Naive thymus-derived CD8-positive, alpha-beta T cell (primary cell): ENCODE data around the gene PLCH2. TPM values are rescaled to one million over a fixed set of nuclear protein-coding genes. Genes with fewer than 3 reads are reported as not detected.

Source experiments
- ATAC-seq, 2 donors: fragments of 150-1000 bp; cut with Tn5 transposase in 1 of 2; sonication (Bioruptor Pico), chemical (Tn5 transposase) in 1 of 2; 1 replicate in 1 of 2; 2 replicates in 1 of 2; pipeline ENCODE4 v1.10.0; 2021; ENCODE audit warnings: mild to moderate bottlenecking in 2 of 2, moderate library complexity in 2 of 2
- POLR2A ChIA-PET: fragments of 350-600 bp; sonication (Branson Sonifier 250); formaldehyde crosslinking; loops from one replicate; lab custom pipeline; 2021; ENCODE audit warnings: antibody characterized with exemption; lab: Charles Lee
- DNase-seq, 10 donors: peaks; one replicate each; pipeline versions ENCODE4 v3.0.0 to v3.0.0-alpha.2; 2020 to 2022
- H3K27ac Mint-ChIP-seq, 10 donors: one replicate each; pipeline ENCODE4 v1.8.0; 2020 to 2022; ENCODE audit warnings: mild to moderate bottlenecking in 10 of 10, mixed read lengths in 10 of 10, moderate library complexity in 4 of 10, inconsistent platforms in 1 of 10
- H3K27me3 Mint-ChIP-seq, 5 donors: one replicate each; pipeline ENCODE4 v1.8.0; 2021 to 2022; ENCODE audit warnings: mixed read lengths in 5 of 5
- H3K36me3 Mint-ChIP-seq, 3 donors: one replicate each; pipeline ENCODE4 v1.8.0; 2020 to 2022; ENCODE audit warnings: mixed read lengths in 3 of 3, mild to moderate bottlenecking in 2 of 3, inconsistent platforms in 1 of 3
- H3K4me1 Mint-ChIP-seq, 4 donors: one replicate each; pipeline ENCODE4 v1.8.0; 2021 to 2022; ENCODE audit warnings: mixed read lengths in 4 of 4
- H3K4me3 Mint-ChIP-seq, 10 donors: one replicate each; pipeline ENCODE4 v1.8.0; 2020 to 2022; ENCODE audit warnings: mild to moderate bottlenecking in 10 of 10, mixed read lengths in 10 of 10, moderate library complexity in 6 of 10, inconsistent platforms in 1 of 10
- H3K9me3 Mint-ChIP-seq, 9 donors: one replicate each; pipeline ENCODE4 v1.8.0; 2020 to 2022; ENCODE audit warnings: mixed read lengths in 9 of 9, mild to moderate bottlenecking in 3 of 9, inconsistent platforms in 1 of 9, moderate library complexity in 1 of 9
- polyA plus RNA-seq, 3 donors: library from polyadenylated mRNA; unstranded; fragments of 300-500 nt; fragmentation: Illumina TruSeq; gene quantifications; one replicate each; pipeline ENCODE4 v1.2.3, GENCODE V29; 2021
- total RNA-seq, 8 experiments: library from RNA in 2 of 8; stranded (reverse) in 2 of 8; gene quantifications; one replicate each; pipeline ENCODE4 v1.2.3 and lab custom pipeline; 2021 to 2026

Gene PLCH2
- total and polyA plus RNA-seq, 5 experiments from 2014 or later = 0.37 to 16.4 (median 0.52) TPM

DNA sequence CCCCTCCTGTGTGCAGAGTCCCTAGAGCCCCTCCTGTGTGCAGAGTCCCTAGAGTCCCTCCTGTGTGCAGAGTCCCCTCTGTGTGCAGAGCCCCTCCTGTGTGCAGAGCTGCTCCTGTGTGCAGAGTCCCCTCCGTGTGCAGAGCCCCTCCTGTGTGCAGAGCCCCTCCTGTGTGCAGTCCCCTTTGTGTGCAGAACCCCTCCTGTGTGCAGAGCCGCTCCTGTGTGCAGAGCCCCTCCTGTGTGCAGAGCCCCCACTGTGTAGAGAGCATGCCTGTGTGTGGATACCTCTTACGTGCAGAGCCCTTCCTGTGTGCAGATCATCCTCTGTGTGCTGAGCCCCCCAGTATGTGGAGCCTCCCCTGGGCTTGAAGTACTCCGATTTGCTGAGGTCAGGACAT lies 62.3 kb downstream of the PLCH2 start:
- ATAC-seq = no peak
- H3K27ac Mint-ChIP-seq = peak overlapping the region in 1 of 10 donors; percentile 18
- POLR2A ChIA-PET = interaction anchor here (13.3 kb wide), 1 partner anchor 8 kb away, joined by 528 read pairs; the partner anchor contains the start of genes HES5 and PANK4

DNA sequence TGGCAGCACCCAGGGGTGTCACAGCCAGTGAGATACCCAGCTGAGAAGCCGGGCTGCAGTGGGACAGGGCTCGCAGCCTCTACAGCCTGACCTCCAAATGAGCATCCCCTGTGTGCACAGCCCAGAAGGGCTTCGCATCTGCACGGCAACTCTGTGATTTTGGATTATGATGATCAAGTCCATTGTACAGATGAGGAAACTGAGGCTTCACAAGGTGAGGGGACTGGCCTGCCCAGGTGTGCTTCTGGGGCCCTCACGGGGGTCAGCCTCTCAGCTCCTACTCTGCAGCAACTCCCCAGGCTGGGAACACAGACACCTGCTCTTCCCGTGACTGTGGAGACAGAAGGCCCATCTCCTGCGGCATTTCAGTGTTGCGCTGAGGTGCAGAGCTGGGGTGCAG lies 62.8 kb downstream of the PLCH2 start:
- no peaks in the 10 kb centered on the region for H3K9me3 Mint-ChIP-seq
- H3K4me1 Mint-ChIP-seq = peaks cover 1 to 13% (median 4%) of the 10 kb centered on the region in 4 donors
- DNase-seq = no peak
- H3K27ac Mint-ChIP-seq = no peak overlapping the region
- ATAC-seq = no peak
- no peaks in the 10 kb centered on the region for H3K36me3 Mint-ChIP-seq
- H3K27me3 Mint-ChIP-seq = peaks cover 0 to 2% (median 0%) of the 10 kb centered on the region in 5 donors
- POLR2A ChIA-PET = interaction anchor here (1.3 to 13.3 kb wide), 2 partner anchors 8 to 10 kb away, joined by 3 to 528 read pairs; partner anchors contain the start of genes HES5 and PANK4
- H3K4me3 Mint-ChIP-seq = no peak overlapping the region

More for the DNA sequence above, 62.3 kb downstream of the PLCH2 start:
- H3K4me1 Mint-ChIP-seq = peaks cover 0 to 13% (median 3%) of the 10 kb centered on the region in 4 donors
- no peaks in the 10 kb centered on the region for H3K36me3 Mint-ChIP-seq
- peaks cover 0 to 2% (median 0%) of the 10 kb centered on the region in 5 donors for H3K27me3 Mint-ChIP-seq
- H3K4me3 Mint-ChIP-seq = no peak overlapping the region
- H3K9me3 Mint-ChIP-seq = no peaks in the 10 kb centered on the region
- no peak for DNase-seq

DNA sequence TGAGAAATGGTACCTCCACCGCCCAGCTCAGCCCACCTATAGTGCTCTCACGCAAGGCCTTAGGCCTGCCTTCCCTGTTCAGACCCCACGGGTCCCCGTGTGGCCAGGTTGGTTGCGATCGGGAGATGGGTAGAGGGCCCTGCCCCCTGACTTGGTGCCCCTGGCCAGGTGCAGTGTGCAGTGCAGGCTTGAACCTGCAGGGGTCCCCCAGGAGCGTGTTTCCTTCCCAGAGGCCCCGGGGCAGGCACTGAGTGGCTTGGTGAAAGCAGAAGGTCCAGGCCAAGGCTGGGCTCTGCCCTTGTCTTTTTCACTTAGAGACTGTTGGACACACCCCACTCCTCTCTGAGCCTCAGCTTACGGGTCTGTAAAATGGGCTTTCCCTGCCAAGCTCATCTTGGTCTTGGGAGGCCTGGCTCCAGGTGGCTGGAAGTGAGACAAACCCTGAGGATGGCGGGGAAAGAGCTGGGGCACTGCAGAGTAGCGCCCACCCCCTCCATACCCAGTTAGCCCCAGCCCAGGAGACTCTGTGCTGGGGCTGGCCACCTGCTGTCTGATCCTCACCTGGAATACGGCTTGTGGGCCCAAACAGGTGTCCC lies 63.3 kb downstream of the PLCH2 start:
- ATAC-seq = peak in 1 of 2 donors; percentile 37
- Mint-ChIP-seq H3K4me3 (no peak overlapping the region), H3K36me3 (no peaks in the 10 kb centered on the region), H3K9me3 (no peaks in the 10 kb centered on the region), H3K27me3 (peaks cover 0 to 2% (median 0%) of the 10 kb centered on the region in 5 donors), H3K4me1 (peaks cover 1 to 18% (median 9%) of the 10 kb centered on the region in 4 donors), H3K27ac (no peak overlapping the region)
- peak in 2 of 10 donors; percentile 30 to 32 for DNase-seq
- POLR2A ChIA-PET = interaction anchor here (1.3 to 13.3 kb wide), 2 partner anchors 9 kb away, joined by 3 to 528 read pairs; partner anchors contain the start of genes HES5 and PANK4

DNA sequence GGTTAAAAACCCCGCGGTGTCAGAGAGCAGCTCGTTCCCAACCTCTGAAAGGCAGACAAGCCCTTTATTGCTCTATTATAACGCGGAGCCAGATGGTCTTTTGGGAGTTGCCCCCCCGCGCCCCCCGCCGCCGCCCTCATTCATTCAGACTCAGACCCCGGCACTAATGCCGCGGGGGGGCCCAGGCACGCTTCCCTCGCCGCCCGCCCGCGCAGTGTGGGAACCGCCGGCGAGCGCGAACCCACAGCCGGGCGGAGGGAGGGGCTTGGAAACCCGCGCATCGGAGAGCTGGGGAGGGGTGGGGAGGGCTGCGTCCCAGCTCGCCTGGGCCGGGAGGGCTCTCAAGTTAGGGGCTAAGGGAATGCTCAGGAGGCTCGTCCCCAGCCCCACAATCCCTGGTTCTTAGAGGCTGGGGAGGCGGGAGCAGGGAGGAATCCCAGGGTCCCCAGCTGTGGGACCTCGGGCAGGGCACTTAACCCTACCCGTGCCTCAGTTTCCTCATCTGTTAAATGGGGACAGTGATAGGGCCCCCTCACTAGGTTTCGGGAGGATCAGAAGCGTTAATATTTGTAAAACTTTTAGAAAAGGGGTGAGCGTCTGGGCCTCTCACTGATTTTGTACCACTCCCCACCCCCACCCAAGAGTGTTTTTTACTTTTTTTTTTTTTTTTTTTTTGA lies 64.9 kb downstream of the PLCH2 start:
- Mint-ChIP-seq H3K9me3 (no peaks in the 10 kb centered on the region), H3K27me3 (peaks cover 0 to 2% (median 0%) of the 10 kb centered on the region in 5 donors), H3K27ac (peak overlapping the region in 1 of 10 donors; percentile 77), H3K4me3 (peak overlapping the region in 3 of 10 donors; percentile 11 to 54 (median 46)), H3K4me1 (peaks cover 1 to 27% (median 12%) of the 10 kb centered on the region in 4 donors), H3K36me3 (no peaks in the 10 kb centered on the region)
- peak; percentile 21 to 26 for ATAC-seq
- DNase-seq = no peak
- POLR2A ChIA-PET = interaction anchor here (13.3 kb wide), 1 partner anchor 11 kb away, joined by 528 read pairs; the partner anchor contains the start of genes HES5 and PANK4

DNA sequence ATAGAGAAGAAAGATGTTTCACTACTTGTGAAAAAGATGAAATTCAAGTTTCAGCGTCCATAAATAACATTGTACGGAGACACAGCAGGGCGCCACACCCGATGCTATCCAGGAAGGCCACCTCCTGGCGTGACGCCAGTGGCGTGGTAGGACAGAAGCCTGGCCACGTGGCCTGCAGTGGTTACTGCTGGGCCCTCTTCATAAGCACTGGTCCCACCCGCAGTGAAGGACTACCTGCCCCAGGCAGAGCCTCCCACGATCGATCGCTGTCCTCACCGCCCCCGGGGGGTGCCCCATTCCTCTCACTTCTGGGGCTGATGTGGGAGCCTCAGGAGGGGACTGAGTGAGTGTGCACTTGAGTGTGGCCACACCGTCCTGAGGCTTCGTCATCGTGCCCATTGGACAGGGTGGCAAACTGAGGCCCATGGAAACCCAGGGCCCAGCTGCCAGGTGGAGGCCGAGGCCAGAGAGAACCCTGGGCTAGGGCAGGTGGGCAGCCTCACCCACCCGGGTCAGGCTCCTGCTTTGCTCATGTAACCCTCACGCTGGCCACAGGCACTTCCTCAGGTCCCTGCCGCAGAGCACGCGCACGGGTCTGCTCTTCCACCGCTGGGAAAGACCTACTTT lies 65.6 kb downstream of the PLCH2 start:
- POLR2A ChIA-PET = interaction anchor here (0.5 to 13.3 kb wide), 6 partner anchors 11 to 126 kb away, joined by 3 to 528 read pairs (median 3); partner anchors contain the start of genes HES5 and PANK4

DNA sequence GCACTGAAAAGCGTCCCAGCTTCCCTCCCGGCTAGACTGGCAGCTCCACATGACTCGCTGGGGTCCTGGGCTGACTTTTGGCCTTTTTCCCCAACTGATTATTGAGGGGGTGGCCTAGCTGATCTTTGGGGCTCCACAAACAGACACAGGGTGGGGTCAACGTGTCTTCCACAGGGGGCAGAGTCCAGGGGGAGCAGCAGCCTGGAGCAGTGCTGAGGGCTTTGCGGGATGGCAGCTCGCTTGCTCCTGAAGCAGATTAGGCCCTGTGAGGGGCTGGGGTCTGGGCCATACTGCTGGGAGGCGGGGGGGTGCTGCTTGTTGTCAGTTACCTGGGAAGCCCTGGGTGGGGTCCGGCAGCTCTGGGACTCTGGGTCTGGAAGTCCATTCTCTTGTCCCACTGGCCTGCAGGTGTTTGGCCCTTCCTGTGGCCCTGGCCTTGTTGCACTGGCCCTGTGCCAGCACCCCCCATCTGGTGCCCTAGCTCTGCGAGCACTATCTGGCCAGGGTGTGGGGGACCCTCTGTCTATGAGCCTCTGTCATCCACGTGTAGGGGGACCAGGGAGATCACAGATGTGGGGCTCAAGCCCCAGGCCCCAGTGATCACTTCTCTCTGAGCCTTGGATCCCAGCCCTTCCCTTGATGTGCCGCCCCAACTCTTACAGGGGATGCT lies 66.3 kb downstream of the PLCH2 start:
- H3K9me3 Mint-ChIP-seq = no peaks in the 10 kb centered on the region
- POLR2A ChIA-PET = interaction anchor here (0.5 to 13.3 kb wide), 6 partner anchors 12 to 127 kb away, joined by 3 to 528 read pairs (median 3); partner anchors contain the start of genes HES5 and PANK4
- peak overlapping the region in 1 of 10 donors; percentile 21 for H3K4me3 Mint-ChIP-seq
- no peaks in the 10 kb centered on the region for H3K27me3 Mint-ChIP-seq
- H3K4me1 Mint-ChIP-seq = peaks cover 3 to 28% (median 17%) of the 10 kb centered on the region in 4 donors
- H3K27ac Mint-ChIP-seq = peak overlapping the region in 1 of 10 donors; percentile 18
- DNase-seq (no peak), ATAC-seq (no peak)
- no peaks in the 10 kb centered on the region for H3K36me3 Mint-ChIP-seq

More for the DNA sequence above, 65.6 kb downstream of the PLCH2 start:
- Mint-ChIP-seq H3K4me3 (peak overlapping the region in 3 of 10 donors; percentile 11 to 54 (median 22)), H3K9me3 (no peaks in the 10 kb centered on the region), H3K4me1 (peaks cover 1 to 27% (median 13%) of the 10 kb centered on the region in 4 donors), H3K27ac (peak overlapping the region in 1 of 10 donors; percentile 29), H3K36me3 (no peaks in the 10 kb centered on the region), H3K27me3 (peaks cover 0 to 2% (median 0%) of the 10 kb centered on the region in 5 donors)
- no peak for DNase-seq
- no peak for ATAC-seq

DNA sequence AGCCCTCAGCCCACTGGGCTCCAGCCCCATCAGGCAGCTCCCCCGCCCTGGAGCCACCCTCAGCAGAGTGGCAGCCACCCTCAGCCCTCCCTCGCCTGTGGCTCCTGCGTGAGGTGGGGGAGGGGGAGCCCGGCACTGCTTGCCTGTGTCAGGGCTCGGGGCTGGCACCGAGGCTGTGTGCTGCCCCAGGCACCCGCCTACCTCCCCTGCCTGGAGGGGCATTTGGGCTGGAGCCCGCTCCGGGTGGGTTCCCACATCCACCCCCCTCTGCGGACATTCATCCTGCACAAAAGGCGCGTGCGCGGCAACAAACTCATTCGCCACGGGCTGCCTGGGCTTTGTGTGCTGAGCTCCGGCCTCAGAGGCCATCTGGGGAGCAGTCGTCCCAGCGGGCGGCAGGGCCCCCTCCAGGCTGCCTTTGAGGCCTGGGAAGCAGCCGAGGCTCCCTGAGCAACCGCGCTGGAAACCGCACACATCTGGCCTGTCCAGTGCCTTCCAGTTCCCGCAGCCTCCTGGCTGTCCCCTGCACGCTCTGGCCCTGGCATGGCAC lies 67.5 kb downstream of the PLCH2 start:
- peak; percentile 36 to 85 (median 64) for DNase-seq
- Mint-ChIP-seq H3K27ac (peak overlapping the region in 2 of 10 donors; percentile 9 to 13), H3K4me1 (peaks cover 5 to 35% (median 22%) of the 10 kb centered on the region in 4 donors), H3K4me3 (peak overlapping the region in 4 of 10 donors; percentile 38 to 61 (median 44)), H3K36me3 (no peaks in the 10 kb centered on the region), H3K9me3 (no peaks in the 10 kb centered on the region), H3K27me3 (no peaks in the 10 kb centered on the region)
- POLR2A ChIA-PET = interaction anchor here (0.5 to 13.3 kb wide), 3 partner anchors 13 to 43 kb away, joined by 5 to 528 read pairs (median 139); partner anchors contain the start of genes HES5, PANK4 and PRXL2B
- ATAC-seq = peak in 1 of 2 donors; percentile 15

DNA sequence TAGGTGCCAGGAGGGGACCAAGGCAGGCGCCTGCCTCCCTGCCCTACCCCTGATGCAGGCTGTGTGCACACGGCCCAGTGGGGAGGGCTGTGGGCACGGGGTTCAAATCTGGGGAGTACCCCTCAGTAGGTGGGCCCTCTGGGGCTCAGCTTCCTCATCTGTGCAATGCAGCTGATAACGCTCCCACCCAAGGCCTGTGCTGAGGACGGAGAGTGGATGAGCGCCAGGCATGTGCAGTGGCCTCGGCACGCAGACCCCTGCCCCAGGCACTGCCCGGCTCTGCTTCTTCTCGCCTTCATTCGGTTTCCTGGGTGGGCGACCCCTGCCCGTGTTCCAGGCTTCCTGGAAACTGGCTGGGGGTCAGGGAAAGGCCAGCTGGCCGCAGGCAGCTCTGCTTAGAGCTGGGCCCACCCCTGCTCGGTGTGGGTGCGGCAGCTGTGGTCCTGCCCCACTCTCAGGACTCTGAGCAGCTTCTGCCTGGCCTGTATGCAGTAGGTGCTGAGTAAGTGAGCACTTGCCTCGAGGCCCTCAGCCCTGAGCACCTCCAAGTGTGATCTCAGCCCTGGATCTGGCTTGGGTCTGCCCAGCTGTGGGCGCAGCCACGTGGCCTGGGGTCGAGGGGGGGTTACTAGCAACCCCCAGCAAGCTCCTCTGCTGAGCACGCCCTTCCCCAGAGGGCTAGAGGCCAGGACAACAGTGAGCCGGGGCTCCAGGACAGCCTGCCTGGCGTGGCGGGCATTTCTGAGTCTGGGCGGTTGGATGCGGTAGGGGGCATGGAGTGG lies 68.2 kb downstream of the PLCH2 start:
- no peaks in the 10 kb centered on the region for H3K36me3 Mint-ChIP-seq
- peak overlapping the region in 6 of 10 donors; percentile 16 to 61 (median 40) for H3K4me3 Mint-ChIP-seq
- peaks cover 7 to 41% (median 28%) of the 10 kb centered on the region in 4 donors for H3K4me1 Mint-ChIP-seq
- POLR2A ChIA-PET = interaction anchor here (0.5 to 13.3 kb wide), 4 partner anchors 14 to 310 kb away, joined by 3 to 528 read pairs (median 72); partner anchors contain the start of genes HES5, PANK4 and PRXL2B
- ATAC-seq = no peak
- peak overlapping the region in 5 of 10 donors; percentile 24 to 81 (median 36) for H3K27ac Mint-ChIP-seq
- no peaks in the 10 kb centered on the region for H3K9me3 Mint-ChIP-seq
- no peak for DNase-seq
- no peaks in the 10 kb centered on the region for H3K27me3 Mint-ChIP-seq

DNA sequence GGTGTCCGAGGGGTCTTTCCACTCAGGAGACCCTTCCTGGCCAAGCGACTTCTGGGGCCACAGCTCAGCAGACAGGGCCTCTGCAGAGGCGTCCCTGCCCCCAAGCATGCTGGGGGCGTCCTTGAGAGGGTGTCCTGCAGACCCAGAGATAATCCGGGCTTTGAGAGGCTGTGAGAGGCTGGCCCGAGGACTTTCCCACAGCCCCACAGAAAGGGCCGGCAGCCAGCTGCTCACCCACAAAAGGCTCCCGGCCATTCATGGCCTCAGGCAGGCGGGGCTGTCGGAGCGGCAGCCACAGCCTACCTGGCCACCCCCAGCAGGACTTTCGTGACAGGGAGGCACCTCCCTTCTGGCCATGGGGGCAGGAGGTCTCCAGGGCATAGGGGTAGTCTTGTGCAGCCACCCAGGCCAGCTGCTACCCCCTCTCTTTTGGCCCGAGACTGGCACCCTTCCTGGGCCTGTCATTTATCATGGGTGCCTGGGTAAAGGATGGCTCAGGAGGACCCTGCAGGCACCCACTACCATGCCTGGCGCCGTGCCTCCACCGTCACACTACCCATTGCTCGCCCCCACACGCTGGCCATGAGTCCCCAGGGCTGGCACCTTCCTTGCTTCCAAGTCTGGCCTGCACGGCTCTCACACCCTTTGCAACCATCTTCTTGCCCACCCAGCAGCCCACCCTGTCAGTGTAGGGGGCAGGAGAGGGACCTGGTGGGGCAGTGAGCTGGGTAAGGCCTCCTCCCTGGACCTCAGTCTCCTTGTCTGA lies 69.0 kb downstream of the PLCH2 start:
- POLR2A ChIA-PET = interaction anchor here (0.9 to 13.3 kb wide), 15 partner anchors 11 to 355 kb away, joined by 3 to 528 read pairs (median 5); partner anchors contain the start of genes FAAP20, HES5, MORN1 and PANK4
- no peaks in the 10 kb centered on the region for H3K9me3 Mint-ChIP-seq
- peaks cover 7 to 44% (median 34%) of the 10 kb centered on the region in 4 donors for H3K4me1 Mint-ChIP-seq
- no peaks in the 10 kb centered on the region for H3K36me3 Mint-ChIP-seq
- DNase-seq = no peak
- ATAC-seq = no peak
- H3K4me3 Mint-ChIP-seq = peak overlapping the region in 6 of 10 donors; percentile 10 to 96 (median 32)
- H3K27ac Mint-ChIP-seq = peak overlapping the region in 8 of 10 donors; percentile 10 to 88 (median 59)
- no peaks in the 10 kb centered on the region for H3K27me3 Mint-ChIP-seq
